Stimulated activated CD4-positive, alpha-beta T cell treated with anti-CD3 and anti-CD28 coated beads, TNF-alpha, amount 100 ng/mL, for 48 hours (primary cell): ENCODE results near the gene TATDN2.

Source experiments
- DNase-seq, 3 donors: peaks; one replicate each; pipeline ENCODE4 v3.0.0-alpha.2; 2020; ENCODE audit warnings: low read depth in 3 of 3

TATDN2 gene

DNA sequence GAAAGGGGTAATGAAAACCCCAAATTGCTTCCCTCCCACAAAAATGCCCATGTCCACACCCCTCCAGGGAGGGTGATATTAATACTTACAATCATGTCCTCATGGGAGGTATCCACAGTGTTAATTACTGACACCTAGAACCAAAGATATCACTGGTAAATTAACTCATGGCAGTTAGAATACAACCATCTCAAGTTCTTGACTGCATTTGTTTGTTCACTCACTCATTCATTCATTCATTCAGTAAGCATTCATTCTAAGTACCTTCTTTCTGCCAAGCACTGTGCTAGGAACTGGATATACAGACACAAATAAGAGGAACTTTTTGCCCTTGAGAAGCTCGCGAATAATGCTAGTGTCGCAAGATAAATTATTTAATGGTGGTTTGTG is 69.7 kb downstream of the TATDN2 start:
- no peak for DNase-seq

DNA sequence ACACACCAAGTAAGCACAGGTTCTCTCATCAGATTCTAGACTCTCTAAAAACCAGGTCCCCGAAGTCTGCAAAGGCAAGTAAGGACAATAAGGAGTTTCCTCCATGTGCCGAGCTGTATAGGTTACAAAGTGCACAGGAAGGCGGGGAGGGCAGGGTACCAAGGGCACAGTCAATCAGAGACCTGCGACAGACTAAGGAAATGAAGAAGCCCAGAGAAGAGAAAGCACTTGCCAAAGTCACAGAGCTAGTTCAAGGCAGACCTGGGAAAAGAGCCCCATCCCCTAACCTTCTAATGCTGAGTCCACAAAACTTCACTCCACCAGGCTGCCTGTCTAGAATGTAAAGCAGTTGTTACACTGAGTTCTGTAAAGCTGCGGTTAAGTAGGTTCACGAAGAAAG is 71.0 kb downstream of the TATDN2 start:
- no peak for DNase-seq

DNA sequence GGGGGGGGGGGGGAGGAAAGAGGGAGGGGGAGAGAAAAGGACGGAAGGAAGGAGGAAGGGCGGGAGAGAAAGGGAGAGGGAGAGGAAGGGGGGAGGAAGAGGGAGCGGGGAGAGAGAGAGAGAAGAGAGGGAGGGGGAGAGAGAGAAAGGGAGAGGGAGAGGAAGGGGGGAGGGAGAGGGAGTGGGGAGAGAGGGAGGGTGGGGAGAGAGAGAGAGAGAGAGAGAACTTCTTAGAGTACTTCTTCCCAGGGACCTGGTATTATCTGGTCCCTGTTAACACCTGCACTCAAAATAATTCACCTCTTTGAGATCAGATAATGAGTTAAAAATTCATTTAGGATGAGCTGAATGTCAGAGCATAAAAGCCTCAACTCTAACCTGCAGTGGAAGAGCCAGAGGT is 71.5 kb downstream of the TATDN2 start:
- DNase-seq: no peak

DNA sequence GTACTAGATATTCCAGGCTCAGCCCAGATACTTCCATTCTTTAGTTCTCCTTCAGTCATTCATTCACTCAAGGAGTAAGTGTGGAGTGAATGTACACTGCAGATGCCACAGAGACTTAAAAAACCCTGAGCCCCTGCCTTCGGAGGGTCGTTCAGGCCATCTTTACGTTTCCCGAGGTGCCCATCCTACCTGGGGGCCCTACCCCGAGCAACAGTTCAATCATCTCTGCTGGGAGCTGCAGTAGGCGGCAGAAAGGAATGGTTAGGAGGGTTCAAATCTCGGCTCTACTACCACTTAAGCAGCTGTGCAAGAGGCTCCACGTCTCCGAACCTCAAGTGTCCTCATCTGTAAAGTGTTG is 72.0 kb downstream of the TATDN2 start:
- DNase-seq: no peak

DNA sequence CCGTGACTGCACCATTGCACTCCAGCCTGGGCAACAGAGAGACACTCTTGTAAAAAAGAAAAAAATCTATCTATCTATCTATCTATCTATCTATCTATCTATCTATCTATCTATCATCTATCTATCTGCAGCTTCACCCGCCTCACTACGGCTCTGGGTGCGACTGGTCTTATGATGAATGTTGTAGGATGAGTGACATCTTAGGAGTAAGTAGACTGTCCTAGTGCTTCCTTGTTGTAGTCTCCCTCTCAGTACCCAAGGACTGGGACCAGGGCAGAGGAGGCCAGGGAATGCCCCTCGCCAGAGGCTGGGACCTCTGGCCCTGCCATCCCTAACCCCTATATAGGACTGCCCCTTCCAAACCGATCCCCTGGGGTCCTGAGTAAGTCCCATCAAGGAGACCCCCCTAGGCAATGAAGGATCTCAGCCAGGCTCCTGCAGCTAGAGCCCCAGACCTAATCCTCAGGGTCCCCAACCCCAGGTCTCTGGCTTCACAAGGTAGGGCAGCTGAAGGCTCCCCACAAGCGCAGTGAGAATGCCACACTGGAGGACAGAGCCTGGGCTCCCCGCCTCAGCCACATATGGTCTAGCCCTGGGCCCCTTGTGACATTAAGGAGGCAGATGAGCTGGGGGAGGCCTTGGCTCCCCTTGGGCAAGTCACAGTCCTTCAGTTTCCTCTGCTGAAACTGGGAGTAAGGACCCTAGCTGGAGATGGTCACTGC is 73.5 kb downstream of the TATDN2 start:
- no peak for DNase-seq

DNA sequence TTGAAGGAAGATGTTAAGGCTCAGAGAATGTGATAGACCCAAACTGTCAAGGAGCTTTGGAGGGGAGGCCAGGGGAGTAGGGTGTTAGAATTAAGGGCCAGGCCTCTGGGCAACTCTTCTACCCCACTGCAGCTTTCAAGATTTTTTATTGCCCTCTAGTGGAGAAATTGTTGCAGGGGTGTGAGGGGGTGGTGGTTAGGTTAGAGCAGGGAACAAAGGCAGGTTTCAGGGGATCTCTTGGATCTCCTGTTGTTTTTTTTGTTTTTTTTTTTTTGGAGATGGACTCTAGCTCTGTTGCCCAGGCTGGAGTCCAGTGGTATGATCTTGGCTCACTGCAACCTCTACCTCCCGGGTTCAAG is 74.1 kb downstream of the TATDN2 start:
- DNase-seq: no peak

DNA sequence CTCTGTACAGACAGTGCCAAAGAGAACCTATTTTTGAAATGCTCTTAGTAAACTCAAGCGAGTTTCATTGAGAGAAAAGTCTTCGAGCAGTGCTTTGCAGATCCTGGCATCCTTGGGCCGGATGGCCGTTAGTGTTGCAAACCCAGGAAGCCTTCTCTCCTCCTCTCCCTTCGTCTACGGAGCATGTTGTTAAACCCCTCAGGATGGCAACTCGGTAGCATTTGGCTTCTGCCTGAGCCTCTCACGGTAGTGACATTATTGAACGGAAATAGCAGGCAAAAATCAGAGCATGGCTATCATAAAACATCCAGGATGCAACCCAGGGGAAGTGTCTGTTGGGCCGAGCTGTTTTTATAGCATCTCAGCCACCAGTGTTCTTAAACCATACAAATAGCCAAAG is 79.3 kb downstream of the TATDN2 start:
- DNase-seq: no peak

DNA sequence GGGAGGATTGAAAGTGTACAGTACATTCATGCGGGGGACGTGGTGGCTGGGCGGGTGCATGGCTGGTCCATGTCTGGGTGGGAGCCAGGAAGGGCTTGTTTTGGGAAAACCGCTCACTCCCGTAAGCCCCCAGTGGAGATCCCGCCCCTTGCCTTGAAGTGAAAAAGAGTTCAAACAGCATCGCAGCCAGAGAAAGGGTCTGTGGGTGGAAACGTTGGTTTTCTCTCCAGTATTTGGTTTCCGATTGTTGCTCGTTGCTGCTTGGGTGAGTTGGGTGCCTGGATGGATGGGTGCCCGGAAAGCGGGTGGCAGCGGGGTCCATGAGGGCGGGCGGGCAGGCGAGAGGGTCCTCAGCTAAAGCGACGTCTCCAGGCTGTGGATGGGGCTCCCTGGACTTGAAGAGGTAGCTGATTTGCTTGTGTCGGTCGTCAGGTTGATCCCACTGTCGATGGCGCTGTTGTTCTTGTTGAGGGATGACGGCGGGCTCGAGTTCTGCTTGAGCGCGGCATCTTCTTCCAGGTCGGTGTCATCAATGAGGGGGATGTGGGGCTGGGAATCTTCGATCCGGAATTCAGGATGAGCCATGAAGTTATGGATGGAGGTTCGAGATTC is 80.3 kb downstream of the TATDN2 start:
- DNase-seq: no peak

DNA sequence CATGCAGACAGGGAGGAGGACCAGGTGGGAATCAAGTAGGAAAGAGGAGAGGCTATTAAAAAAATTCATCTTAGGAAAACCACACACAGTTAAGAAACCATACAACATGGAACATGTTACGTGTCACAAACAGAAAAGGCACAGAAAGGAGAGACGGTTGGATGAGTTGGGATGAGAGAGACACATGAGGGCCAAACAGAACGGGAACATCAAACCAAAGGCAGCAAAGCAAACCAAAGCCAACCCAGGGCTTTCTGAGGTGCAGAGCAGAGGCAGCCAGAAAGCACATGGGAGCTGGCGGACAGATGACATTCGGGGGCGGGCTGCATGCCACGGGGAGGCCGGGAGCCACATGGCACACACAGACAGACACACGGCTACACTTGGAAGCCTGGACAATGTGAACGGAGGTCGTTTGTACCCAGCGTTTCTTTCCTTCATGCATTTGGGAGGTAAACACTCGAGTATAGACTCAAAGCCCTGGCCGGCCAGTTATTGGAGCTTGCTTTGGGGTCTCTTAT is 81.3 kb downstream of the TATDN2 start:
- no peak for DNase-seq

DNA sequence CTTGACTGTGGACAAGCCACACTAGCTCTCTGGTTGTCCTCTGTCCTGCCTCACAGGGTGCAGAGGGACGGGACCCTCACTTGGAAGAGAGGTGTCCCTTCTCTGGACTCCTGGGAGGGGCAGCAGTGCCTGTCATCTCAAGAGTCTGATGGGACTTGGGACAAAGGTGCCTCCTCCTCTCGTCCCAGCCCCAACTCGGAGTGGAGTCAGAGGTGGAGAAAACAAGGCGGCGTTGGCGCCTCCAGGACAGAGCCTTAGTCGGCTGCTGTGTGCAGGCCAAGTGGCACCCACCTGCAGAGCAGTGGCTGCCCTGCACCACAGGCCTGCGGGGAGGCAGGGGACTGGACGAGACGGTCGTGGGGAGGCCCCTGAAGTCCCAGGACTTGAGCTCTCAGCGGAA is 82.1 kb downstream of the TATDN2 start:
- DNase-seq: no peak
